Endodermal cell (in vitro differentiated cells): Measurements from ENCODE around the gene LOX. TPM values are rescaled to one million over a fixed set of nuclear protein-coding genes. Genes with fewer than 3 reads are reported as not detected.

Experiments
- DNase-seq: peaks from one replicate; pipeline ENCODE4 v3.0.0-alpha.2; 2017
- H3K27ac ChIP-seq: 2 replicates; pipeline ENCODE4 v1.5.1; 2013; ENCODE audit warnings: mild to moderate bottlenecking, low read depth, low read length, moderate library complexity
- H3K27me3 ChIP-seq: 2 replicates; pipeline ENCODE4 v1.6.1; 2013; ENCODE audit warnings: mild to moderate bottlenecking, low read length, moderate library complexity; ENCODE audit not compliant: insufficient read depth, control insufficient read depth, poor library complexity, severe bottlenecking
- H3K36me3 ChIP-seq: 2 replicates; pipeline ENCODE4 v1.7.0; 2013; ENCODE audit warnings: mild to moderate bottlenecking, low read length, moderate library complexity; ENCODE audit not compliant: control insufficient read depth, insufficient read depth
- H3K4me1 ChIP-seq: one replicate; pipeline ENCODE4 v1.7.0; 2013; ENCODE audit warnings: low read length; ENCODE audit not compliant: control insufficient read depth, insufficient read depth
- H3K4me3 ChIP-seq: 2 replicates; pipeline ENCODE4 v1.5.1; 2013; ENCODE audit warnings: mild to moderate bottlenecking, low read length, moderate library complexity
- H3K9ac ChIP-seq: 2 replicates; pipeline ENCODE4 v1.6.1; 2013; ENCODE audit warnings: mild to moderate bottlenecking, low read length, moderate library complexity; ENCODE audit not compliant: poor library complexity, severe bottlenecking; ENCODE audit errors: extremely low read depth
- H3K9me3 ChIP-seq: 2 replicates; pipeline ENCODE4 v1.6.1; 2013; ENCODE audit warnings: mild to moderate bottlenecking, low read length, moderate library complexity; ENCODE audit not compliant: control insufficient read depth
- H3K27ac Mint-ChIP-seq: 2 replicates; pipeline ENCODE4 v1.8.0; 2020; ENCODE audit warnings: mixed read lengths
- H3K27me3 Mint-ChIP-seq: 2 replicates; pipeline ENCODE4 v1.8.0; 2021; ENCODE audit warnings: mild to moderate bottlenecking, mixed read lengths; ENCODE audit not compliant: insufficient read depth
- H3K36me3 Mint-ChIP-seq: 2 replicates; pipeline ENCODE4 v1.8.0; 2020; ENCODE audit warnings: low read depth, mixed read lengths
- H3K4me1 Mint-ChIP-seq: 2 replicates; pipeline ENCODE4 v1.8.0; 2020; ENCODE audit warnings: mixed read lengths
- H3K4me3 Mint-ChIP-seq: 2 replicates; pipeline ENCODE4 v1.8.0; 2020; ENCODE audit warnings: mild to moderate bottlenecking, moderate library complexity, mixed read lengths
- H3K9me3 Mint-ChIP-seq: 2 replicates; pipeline ENCODE4 v1.8.0; 2020; ENCODE audit warnings: mild to moderate bottlenecking, mixed read lengths
- WGBS, 2 experiments: methylation state at CpG; one replicate each; pipeline versions ENCODE4 v1.1.5 to v1.1.7; 2013; ENCODE audit warnings: missing lambda C conversion rate in 2 of 2, mixed read lengths in 1 of 2; ENCODE audit not compliant: insufficient coverage in 1 of 2, insufficient read length in 1 of 2; 5-methylcytosine and 5-hydroxymethylcytosine counted together
- total RNA-seq, 2 donors: library from RNA; stranded (reverse); fragmentation: NEBNext Ultra II Directional in 1 of 2; extraction: Animal tissue kit (Norgen Biotek cat#: 25700) in 1 of 2; gene quantifications; 2 replicates in 1 of 2; 3 replicates in 1 of 2; pipeline ENCODE4 v1.2.1, GENCODE V29; 2021
- TF ChIP-seq, protein P1 (sequence below): fragments of 200-600 bp; sonication (generic); conservative IDR thresholded peaks from 2 replicates; pipeline ENCODE4 v1.5.0; 2021; ENCODE audit warnings: antibody characterized with exemption, mild to moderate bottlenecking

Gene LOX
- total RNA-seq, 2 donors from 2014 or later, result 16.4 to 16.5 TPM

DNA sequence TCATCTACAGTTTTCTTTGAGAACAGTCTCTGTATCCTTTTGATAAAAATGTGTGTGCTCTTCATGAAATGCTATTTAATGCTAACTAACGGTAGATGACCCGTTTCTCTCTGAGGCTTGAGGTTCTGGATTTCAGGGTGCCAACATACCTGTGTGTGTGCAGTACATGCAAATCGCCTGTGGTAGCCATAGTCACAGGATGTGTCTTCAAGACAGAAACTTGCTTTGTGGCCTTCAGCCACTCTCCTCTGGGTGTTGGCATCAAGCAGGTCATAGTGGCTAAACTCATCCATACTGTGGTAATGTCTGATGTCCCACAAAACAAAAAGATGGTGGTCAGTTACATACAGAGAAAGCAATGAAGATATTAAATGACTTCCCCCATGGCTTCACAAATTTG, 4.2 kb downstream of the LOX start:
- Mint-ChIP-seq H3K36me3 (peaks cover 18% of the 10 kb centered on the region), H3K9me3 (no peaks in the 10 kb centered on the region), H3K27ac (no peak overlapping the region), H3K4me3 (no peak overlapping the region), H3K27me3 (peaks cover 20% of the 10 kb centered on the region), H3K4me1 (peaks cover 14% of the 10 kb centered on the region)
- 91 to 92% methylated on average over 3 of the region's 3 CpGs for WGBS, 2 experiments
- H3K27ac ChIP-seq, result no peak overlapping the region
- peaks cover 9% of the 10 kb centered on the region for H3K36me3 ChIP-seq
- H3K4me1 ChIP-seq, result no peaks in the 10 kb centered on the region
- DNase-seq, result no peak
- TF ChIP-seq, protein P1, sequence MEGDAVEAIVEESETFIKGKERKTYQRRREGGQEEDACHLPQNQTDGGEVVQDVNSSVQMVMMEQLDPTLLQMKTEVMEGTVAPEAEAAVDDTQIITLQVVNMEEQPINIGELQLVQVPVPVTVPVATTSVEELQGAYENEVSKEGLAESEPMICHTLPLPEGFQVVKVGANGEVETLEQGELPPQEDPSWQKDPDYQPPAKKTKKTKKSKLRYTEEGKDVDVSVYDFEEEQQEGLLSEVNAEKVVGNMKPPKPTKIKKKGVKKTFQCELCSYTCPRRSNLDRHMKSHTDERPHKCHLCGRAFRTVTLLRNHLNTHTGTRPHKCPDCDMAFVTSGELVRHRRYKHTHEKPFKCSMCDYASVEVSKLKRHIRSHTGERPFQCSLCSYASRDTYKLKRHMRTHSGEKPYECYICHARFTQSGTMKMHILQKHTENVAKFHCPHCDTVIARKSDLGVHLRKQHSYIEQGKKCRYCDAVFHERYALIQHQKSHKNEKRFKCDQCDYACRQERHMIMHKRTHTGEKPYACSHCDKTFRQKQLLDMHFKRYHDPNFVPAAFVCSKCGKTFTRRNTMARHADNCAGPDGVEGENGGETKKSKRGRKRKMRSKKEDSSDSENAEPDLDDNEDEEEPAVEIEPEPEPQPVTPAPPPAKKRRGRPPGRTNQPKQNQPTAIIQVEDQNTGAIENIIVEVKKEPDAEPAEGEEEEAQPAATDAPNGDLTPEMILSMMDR, result no peak
- H3K9me3 ChIP-seq, result no peaks in the 10 kb centered on the region
- no peak overlapping the region for H3K9ac ChIP-seq
- H3K27me3 ChIP-seq, result peaks cover 30% of the 10 kb centered on the region
- no peak overlapping the region for H3K4me3 ChIP-seq

DNA sequence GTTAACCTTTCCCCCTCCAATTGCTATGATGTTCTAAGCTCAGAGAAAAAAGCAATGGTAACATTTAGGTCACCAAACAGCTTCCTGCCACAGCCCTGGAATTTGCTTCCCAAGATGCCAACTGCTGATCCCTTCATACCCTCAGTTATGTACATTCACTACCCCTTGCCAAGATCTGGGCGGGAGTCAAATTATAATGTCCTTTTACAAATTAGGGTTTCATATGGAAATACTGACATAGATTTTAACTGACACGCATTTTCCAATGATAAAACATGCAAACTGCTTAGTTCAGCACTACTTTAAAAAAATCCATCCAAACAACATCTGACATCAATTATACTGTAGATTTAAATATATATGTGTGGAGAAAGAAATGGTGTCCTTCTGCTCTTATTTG, 5.0 kb downstream of the LOX start:
- H3K27ac ChIP-seq, result no peak overlapping the region
- no peak overlapping the region for H3K9ac ChIP-seq
- no peak for DNase-seq
- Mint-ChIP-seq H3K27me3 (peaks cover 13% of the 10 kb centered on the region), H3K4me1 (peaks cover 7% of the 10 kb centered on the region), H3K27ac (no peak overlapping the region), H3K36me3 (peaks cover 18% of the 10 kb centered on the region), H3K9me3 (no peaks in the 10 kb centered on the region), H3K4me3 (no peak overlapping the region)
- H3K4me1 ChIP-seq, result no peaks in the 10 kb centered on the region
- TF ChIP-seq, protein P1, result no peak
- peaks cover 21% of the 10 kb centered on the region for H3K27me3 ChIP-seq
- WGBS, 2 experiments, result 100% methylated on average over 2 of the region's 2 CpGs; no CpG with 5 or more reads in 1 of the 2 experiments
- H3K4me3 ChIP-seq, result no peak overlapping the region
- H3K36me3 ChIP-seq, result peaks cover 9% of the 10 kb centered on the region
- H3K9me3 ChIP-seq, result no peaks in the 10 kb centered on the region

DNA sequence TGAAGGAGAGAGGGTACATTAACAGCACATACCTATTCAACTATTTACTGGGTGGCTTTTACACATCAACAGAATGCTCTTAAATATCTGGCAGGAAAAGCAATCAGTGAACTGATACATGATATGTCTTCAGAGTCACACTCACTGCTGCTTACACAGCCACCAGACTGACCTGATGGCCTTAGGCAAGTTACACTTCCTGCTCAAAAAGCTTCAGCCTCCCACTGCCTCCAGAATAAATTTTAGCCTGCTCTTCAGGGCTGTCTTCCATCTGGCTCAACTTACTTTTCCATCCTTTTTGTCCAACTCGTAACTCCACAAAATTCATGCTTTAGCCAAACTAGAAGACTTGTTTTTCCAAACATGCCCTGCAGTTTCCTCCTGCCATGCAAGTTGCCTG, 10.7 kb downstream of the LOX start:
- DNase-seq, result peak; percentile 45
- H3K36me3 Mint-ChIP-seq, result peaks cover 10% of the 10 kb centered on the region
- no peak overlapping the region for H3K27ac Mint-ChIP-seq
- Histone ChIP-seq H3K27ac (no peak overlapping the region), H3K27me3 (no peaks in the 10 kb centered on the region), H3K4me3 (no peak overlapping the region), H3K36me3 (no peaks in the 10 kb centered on the region), H3K9ac (no peak overlapping the region), H3K4me1 (no peaks in the 10 kb centered on the region), H3K9me3 (no peaks in the 10 kb centered on the region)
- WGBS, 2 experiments, result 88% methylated on average over 1 of the region's 1 CpG
- no peak overlapping the region for H3K4me3 Mint-ChIP-seq
- no peaks in the 10 kb centered on the region for H3K9me3 Mint-ChIP-seq
- TF ChIP-seq, protein P1, result no peak
- H3K27me3 Mint-ChIP-seq, result no peaks in the 10 kb centered on the region
- no peaks in the 10 kb centered on the region for H3K4me1 Mint-ChIP-seq
